OCI-LY3 (cell line): ENCODE measurements around the gene PARD3.

ENCODE experiments used
- EZH2phosphoT487 ChIP-seq: fragments of 200-600 bp; shearing (Covaris generic); IDR thresholded peaks from 2 replicates; pipeline ENCODE4 v1.6.1; 2018; ENCODE audit warnings: antibody characterized with exemption, mixed run types, low read depth
- TF ChIP-seq, protein P1 (sequence below): fragments of 200-600, 300-600 bp; sonication (generic); IDR thresholded peaks from 2 replicates; pipeline ENCODE4 v1.5.1; 2014; ENCODE audit warnings: antibody characterized with exemption, low read length, low read depth

DNA sequence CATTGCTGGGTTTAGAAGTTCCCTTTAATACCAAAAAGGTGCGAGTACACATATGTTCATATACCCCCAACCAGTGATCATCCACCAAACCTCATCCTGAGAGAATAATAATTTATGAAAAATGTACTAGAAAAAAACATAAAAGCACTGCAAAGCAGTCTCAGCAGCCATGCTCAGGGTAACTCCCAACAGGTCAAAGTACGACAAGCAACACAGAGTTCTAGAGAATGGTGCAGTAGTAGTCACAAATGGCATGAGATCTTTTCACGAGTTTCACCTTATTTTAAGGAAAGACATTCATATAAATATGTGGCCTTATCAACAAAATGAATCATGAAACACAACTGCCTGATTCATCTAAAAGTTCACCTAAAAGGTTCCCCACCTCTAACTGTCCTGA, 338.5 kb downstream of the PARD3 start:
- TF ChIP-seq, protein P1, sequence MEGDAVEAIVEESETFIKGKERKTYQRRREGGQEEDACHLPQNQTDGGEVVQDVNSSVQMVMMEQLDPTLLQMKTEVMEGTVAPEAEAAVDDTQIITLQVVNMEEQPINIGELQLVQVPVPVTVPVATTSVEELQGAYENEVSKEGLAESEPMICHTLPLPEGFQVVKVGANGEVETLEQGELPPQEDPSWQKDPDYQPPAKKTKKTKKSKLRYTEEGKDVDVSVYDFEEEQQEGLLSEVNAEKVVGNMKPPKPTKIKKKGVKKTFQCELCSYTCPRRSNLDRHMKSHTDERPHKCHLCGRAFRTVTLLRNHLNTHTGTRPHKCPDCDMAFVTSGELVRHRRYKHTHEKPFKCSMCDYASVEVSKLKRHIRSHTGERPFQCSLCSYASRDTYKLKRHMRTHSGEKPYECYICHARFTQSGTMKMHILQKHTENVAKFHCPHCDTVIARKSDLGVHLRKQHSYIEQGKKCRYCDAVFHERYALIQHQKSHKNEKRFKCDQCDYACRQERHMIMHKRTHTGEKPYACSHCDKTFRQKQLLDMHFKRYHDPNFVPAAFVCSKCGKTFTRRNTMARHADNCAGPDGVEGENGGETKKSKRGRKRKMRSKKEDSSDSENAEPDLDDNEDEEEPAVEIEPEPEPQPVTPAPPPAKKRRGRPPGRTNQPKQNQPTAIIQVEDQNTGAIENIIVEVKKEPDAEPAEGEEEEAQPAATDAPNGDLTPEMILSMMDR, result no peak
- no peak for TF ChIP-seq EZH2phosphoT487
